HepG2 (cell line): ENCODE measurements around the gene SUMO1. TPM values are rescaled to one million over a fixed set of nuclear protein-coding genes. Genes with fewer than 3 reads are reported as not detected.
A peak's percentile ranks its signal among the peaks of the same experiment; 100 is the strongest.

ENCODE experiments used
- ATAC-seq: fragments of 200-7000 bp; cut with Tn5 transposase; 3 replicates; pipeline ENCODE4 v1.9.1; 2020; ENCODE audit warnings: mild to moderate bottlenecking, moderate library complexity
- Bru-seq: library from RNA; stranded (reverse); fragments of 400-500 nt; gene quantifications from one replicate; lab custom pipeline; 2021; lab: Mats Ljungman, UMichigan
- BruChase-seq, 2 experiments: library from RNA; stranded (reverse); fragments of 400-500 nt; gene quantifications; one replicate each; lab custom pipeline; 2021; lab: Mats Ljungman, UMichigan
- BruUV-seq: library from RNA; stranded (reverse); fragments of 400-500 nt; replicated peaks from 2 replicates; lab custom pipeline; 2021; lab: Mats Ljungman, UMichigan
- CTCF ChIA-PET: fragments of 300-600 bp; formaldehyde crosslinking; extraction: SDS; loops from one replicate; lab custom pipeline; 2021; ENCODE audit warnings: low total read pairs, inconsistent platforms, low intra/inter-chr PET ratio; lab: Yijun Ruan, JAX
- POLR2A ChIA-PET: fragments of 350-600 bp; sonication (Branson Sonifier 250); formaldehyde crosslinking; loops from one replicate; lab custom pipeline; 2020; ENCODE audit warnings: antibody characterized with exemption, inconsistent platforms; lab: Yijun Ruan, JAX
- DNase-seq: peaks from one replicate; pipeline ENCODE4 v3.0.0-alpha.2; 2015; ENCODE audit warnings: low spot score
- FAIRE-seq: peaks from 3 replicates; lab custom pipeline; 2011; peaks lifted over from hg19 to GRCh38; lab: Jason Lieb, UNC
- H2AFZ ChIP-seq: one replicate; pipeline ENCODE4 v1.6.1; 2011; ENCODE audit warnings: low read length, inconsistent platforms
- H3K27ac ChIP-seq: fragments of 300-600 bp; 3 replicates; pipeline ENCODE4 v1.8.0; 2011; ENCODE audit warnings: mixed run types, mild to moderate bottlenecking, mixed read lengths, low read length, inconsistent platforms; ENCODE audit not compliant: insufficient read depth; ENCODE audit errors: extremely low read length
- H3K27me3 ChIP-seq, 2 experiments: fragments of 200-600 bp in 1 of 2; 2 replicates in 1 of 2; 3 replicates in 1 of 2; pipeline versions ENCODE4 v1.6.0 to v1.8.0; 2011; ENCODE audit warnings: low read length in 2 of 2, mild to moderate bottlenecking in 2 of 2, moderate library complexity in 2 of 2, inconsistent platforms in 1 of 2; ENCODE audit not compliant: insufficient read depth in 2 of 2, control insufficient read depth in 1 of 2
- H3K36me3 ChIP-seq, 2 experiments: fragments of 200-600 bp in 1 of 2; replicated peaks in 1 of 2; 2 replicates in 1 of 2; 3 replicates in 1 of 2; pipeline versions ENCODE4 v1.5.1 to v1.8.0; 2011; ENCODE audit warnings: low read length in 2 of 2, inconsistent platforms in 1 of 2; ENCODE audit not compliant: insufficient read depth in 2 of 2, control insufficient read depth in 1 of 2
- H3K4me1 ChIP-seq: 2 replicates; pipeline ENCODE4 v1.5.1; 2012; ENCODE audit warnings: low read length, inconsistent platforms; ENCODE audit not compliant: insufficient read depth
- H3K4me2 ChIP-seq: 2 replicates; pipeline ENCODE4 v1.6.0; 2011; ENCODE audit warnings: low read depth, low read length, inconsistent platforms
- H3K4me3 ChIP-seq, 3 experiments: fragments of 200-600 bp in 1 of 3; sonication (generic), shearing (Covaris generic) in 1 of 3; replicated peaks in 1 of 3; 2 replicates each; pipeline ENCODE4 v1.5.1; 2011 to 2016; ENCODE audit warnings: low read length in 3 of 3, inconsistent platforms in 2 of 3, low read depth in 2 of 3, mild to moderate bottlenecking in 2 of 3, control low read depth in 1 of 3, mixed read lengths in 1 of 3; ENCODE audit not compliant: insufficient read depth in 1 of 3
- H3K79me2 ChIP-seq: one replicate; pipeline ENCODE4 v1.6.1; 2011; ENCODE audit warnings: low read length, inconsistent platforms; ENCODE audit not compliant: insufficient read depth
- H3K9ac ChIP-seq: 2 replicates; pipeline ENCODE4 v1.6.0; 2011; ENCODE audit warnings: mild to moderate bottlenecking, low read depth, low read length, inconsistent platforms; ENCODE audit not compliant: insufficient read depth
- H3K9me3 ChIP-seq: 2 replicates; pipeline ENCODE4 v1.5.1; 2012; ENCODE audit warnings: mild to moderate bottlenecking, low read length
- H4K20me1 ChIP-seq: 2 replicates; pipeline ENCODE4 v1.6.0; 2011; ENCODE audit warnings: inconsistent platforms, mild to moderate bottlenecking, low read length, moderate library complexity; ENCODE audit not compliant: insufficient read depth
- ATF7-NPFF ChIP-seq: sonication (generic); formaldehyde crosslinking; IDR thresholded peaks from 2 replicates; pipeline ENCODE4 v1.8.1; 2023; ENCODE audit warnings: mild to moderate bottlenecking, low read depth, missing genetic modification reagents, moderate library complexity
- EHMT2 ChIP-seq: fragments of 200-600 bp; sonication (generic); IDR thresholded peaks from 2 replicates; pipeline ENCODE4 v1.7.0; 2017; ENCODE audit warnings: antibody characterized with exemption, low read depth, low read length, borderline replicate concordance
- FOSL2 ChIP-seq: sonication (generic); formaldehyde crosslinking; IDR thresholded peaks from 2 replicates; pipeline ENCODE4 v1.4.0; 2020; ENCODE audit warnings: missing genetic modification reagents
- HNRNPL ChIP-seq: fragments of 200-400 bp; formaldehyde crosslinking; IDR thresholded peaks from 2 replicates; pipeline ENCODE4 v1.6.1; 2017; ENCODE audit warnings: mild to moderate bottlenecking, low read depth, low read length
- HOXA3 ChIP-seq: sonication (generic); formaldehyde crosslinking; IDR thresholded peaks from 2 replicates; pipeline ENCODE4 v1.5.0; 2020; ENCODE audit warnings: missing genetic modification reagents
- SP4 ChIP-seq: sonication (generic); formaldehyde crosslinking; IDR thresholded peaks from 2 replicates; pipeline ENCODE4 v1.8.1; 2023; ENCODE audit warnings: mild to moderate bottlenecking, missing genetic modification reagents
- ZNF12 ChIP-seq: sonication (generic); formaldehyde crosslinking; IDR thresholded peaks from 2 replicates; pipeline ENCODE4 v1.5.0; 2020; ENCODE audit warnings: missing genetic modification reagents
- ZNF333 ChIP-seq: sonication (generic); formaldehyde crosslinking; IDR thresholded peaks from 2 replicates; pipeline ENCODE4 v1.4.0; 2020; ENCODE audit warnings: mild to moderate bottlenecking, missing genetic modification reagents, borderline replicate concordance
- ZSCAN22 ChIP-seq: sonication (generic); formaldehyde crosslinking; IDR thresholded peaks from 2 replicates; pipeline ENCODE4 v1.4.0; 2020; ENCODE audit warnings: mild to moderate bottlenecking, missing genetic modification reagents
- WGBS: methylation state at CpG from one replicate; pipeline ENCODE4 v1.1.6; 2017; ENCODE audit warnings: low lambda C conversion rate; 5-methylcytosine and 5-hydroxymethylcytosine counted together
- in situ Hi-C: cut with HindIII; loops from 2 replicates; pipeline ENCODE4 v1.10.0; 2017; ENCODE audit warnings: low pct_unique_long_range_greater_than_20kb; ENCODE audit not compliant: extremely low pct_ligation_motif_present
- intact Hi-C: fragments of 100-400 bp; cut with micrococcal nuclease; formaldehyde crosslinking; loops from one replicate; pipeline ENCODE4 v1.10.0; 2022; ENCODE audit not compliant: unreplicated experiment
- long read RNA-seq, 2 experiments: library from RNA in 1 of 2; library from polyadenylated mRNA in 1 of 2; stranded (forward) in 1 of 2; unstranded in 1 of 2; transcript quantifications; one replicate each; pipeline ENCODE4 v2.0.0, GENCODE V29; 2019 to 2022
- polyA minus RNA-seq, 3 experiments: library from RNA; depleted of rRNA, polyadenylated mRNA; stranded (reverse); fragments of >200 nt; gene quantifications; 2 replicates each; pipeline ENCODE4 v1.2.3, GENCODE V29; 2011; ENCODE audit warnings: low replicate concordance in 1 of 3
- polyA plus RNA-seq, 8 experiments: library from polyadenylated mRNA; depleted of rRNA in 3 of 8; stranded (reverse) in 7 of 8; unstranded in 1 of 8; fragments of >200 nt; fragmentation: Illumina TruSeq in 4 of 8; extraction: Trizol in 4 of 8; gene quantifications; 2 replicates each; pipeline versions ENCODE4 v1.2.1 to v1.2.3, GENCODE V29; 2011 to 2016; ENCODE audit warnings: low read depth in 4 of 8, missing spikeins in 1 of 8, mixed read lengths in 1 of 8; ENCODE audit not compliant: insufficient read depth in 1 of 8
- total RNA-seq, 5 experiments: library from RNA; depleted of rRNA; stranded (reverse); fragments of >200 nt; fragmentation: Illumina TruSeq; extraction: Trizol; gene quantifications; 2 replicates each; pipeline ENCODE4 v1.2.3, GENCODE V29; 2016; ENCODE audit warnings: low read depth in 1 of 5
- TF ChIP-seq, protein P1 (sequence below): sonication (generic); formaldehyde crosslinking; IDR thresholded peaks from 2 replicates; pipeline ENCODE4 v1.8.0; 2022; ENCODE audit warnings: low read depth, missing genetic modification reagents
- TF ChIP-seq, protein P2 (sequence below): sonication (generic); formaldehyde crosslinking; IDR thresholded peaks from 2 replicates; pipeline ENCODE4 v1.5.1; 2020; ENCODE audit warnings: missing genetic modification reagents, mild to moderate bottlenecking, borderline replicate concordance

Gene SUMO1
- total RNA-seq (2016; rRNA removed; fragmentation: Illumina TruSeq; extraction: Trizol) (173 and 267 TPM in 2 replicates), polyA plus RNA-seq (2011; rRNA removed) (66.6 and 101 TPM in 2 replicates), polyA minus RNA-seq (2011; rRNA and poly(A)+ RNA removed; ENCODE audit: low replicate concordance) (20.6 and 23.3 TPM in 2 replicates), Bru-seq, nascent RNA (percentile 85 among the genes with signal in this experiment), BruChase-seq, experiment 1, labeled RNA remaining after a 6-hour chase (percentile 94 among the genes with signal in this experiment), BruChase-seq, experiment 2, labeled RNA remaining after a 2-hour chase (percentile 88 among the genes with signal in this experiment)
- total RNA-seq (2016; cell fraction: cytosol; rRNA removed; fragmentation: Illumina TruSeq; extraction: Trizol; ENCODE audit: low read depth) = 49.4 and 50.3 TPM in 2 replicates
- 180 and 275 TPM in 2 replicates for total RNA-seq (2016; cell fraction: insoluble cytoplasmic fraction; rRNA removed; fragmentation: Illumina TruSeq; extraction: Trizol)
- total RNA-seq (2016; cell fraction: membrane; rRNA removed; fragmentation: Illumina TruSeq; extraction: Trizol) = 126 and 129 TPM in 2 replicates
- 67.2 and 70.9 TPM in 2 replicates for total RNA-seq (2016; cell fraction: nucleus; rRNA removed; fragmentation: Illumina TruSeq; extraction: Trizol)
- 30.8 and 49.8 TPM in 2 replicates for polyA plus RNA-seq (2011; cell fraction: cytosol; rRNA removed)
- polyA plus RNA-seq (2011; cell fraction: nucleus; rRNA removed) = 9.5 and 13.2 TPM in 2 replicates
- polyA plus RNA-seq (2012) = 125 and 152 TPM in 2 replicates
- 46.4 and 59.6 TPM in 2 replicates for polyA plus RNA-seq (2016; cell fraction: cytosol; fragmentation: Illumina TruSeq; extraction: Trizol; ENCODE audit: low read depth)
- 350 and 397 TPM in 2 replicates for polyA plus RNA-seq (2016; cell fraction: insoluble cytoplasmic fraction; fragmentation: Illumina TruSeq; extraction: Trizol; ENCODE audit: low read depth)
- polyA plus RNA-seq (2016; cell fraction: membrane; fragmentation: Illumina TruSeq; extraction: Trizol; ENCODE audit: low read depth) = 114 and 128 TPM in 2 replicates
- polyA plus RNA-seq (2016; cell fraction: nucleus; fragmentation: Illumina TruSeq; extraction: Trizol; ENCODE audit: insufficient read depth, low read depth) = 128 and 143 TPM in 2 replicates
- 48.4 and 52.0 TPM in 2 replicates for polyA minus RNA-seq (2011; cell fraction: cytosol; rRNA and poly(A)+ RNA removed)
- 24.3 and 25.2 TPM in 2 replicates for polyA minus RNA-seq (2011; cell fraction: nucleus; rRNA and poly(A)+ RNA removed)
- long read RNA-seq, experiment 1, transcript SUMO1-203 (5 exons, 1,536 nt) = major isoform, 295 of 318 reads
- long read RNA-seq, experiment 1, partial matches to known transcripts = 3 of 318 reads
- long read RNA-seq, experiment 1, other reads (novel, unspliced or antisense) = 13 of 318 reads
- long read RNA-seq, experiment 2, transcript SUMO1-205 (5 exons, 534 nt) = minor isoform, 5 of 257 reads
- long read RNA-seq, experiment 2, transcript SUMO1-203 (5 exons, 1,536 nt) = major isoform, 141 of 257 reads
- long read RNA-seq, experiment 2, partial matches to known transcripts = 9 of 257 reads
- long read RNA-seq, experiment 2, other reads (novel, unspliced or antisense) = 97 of 257 reads

DNA sequence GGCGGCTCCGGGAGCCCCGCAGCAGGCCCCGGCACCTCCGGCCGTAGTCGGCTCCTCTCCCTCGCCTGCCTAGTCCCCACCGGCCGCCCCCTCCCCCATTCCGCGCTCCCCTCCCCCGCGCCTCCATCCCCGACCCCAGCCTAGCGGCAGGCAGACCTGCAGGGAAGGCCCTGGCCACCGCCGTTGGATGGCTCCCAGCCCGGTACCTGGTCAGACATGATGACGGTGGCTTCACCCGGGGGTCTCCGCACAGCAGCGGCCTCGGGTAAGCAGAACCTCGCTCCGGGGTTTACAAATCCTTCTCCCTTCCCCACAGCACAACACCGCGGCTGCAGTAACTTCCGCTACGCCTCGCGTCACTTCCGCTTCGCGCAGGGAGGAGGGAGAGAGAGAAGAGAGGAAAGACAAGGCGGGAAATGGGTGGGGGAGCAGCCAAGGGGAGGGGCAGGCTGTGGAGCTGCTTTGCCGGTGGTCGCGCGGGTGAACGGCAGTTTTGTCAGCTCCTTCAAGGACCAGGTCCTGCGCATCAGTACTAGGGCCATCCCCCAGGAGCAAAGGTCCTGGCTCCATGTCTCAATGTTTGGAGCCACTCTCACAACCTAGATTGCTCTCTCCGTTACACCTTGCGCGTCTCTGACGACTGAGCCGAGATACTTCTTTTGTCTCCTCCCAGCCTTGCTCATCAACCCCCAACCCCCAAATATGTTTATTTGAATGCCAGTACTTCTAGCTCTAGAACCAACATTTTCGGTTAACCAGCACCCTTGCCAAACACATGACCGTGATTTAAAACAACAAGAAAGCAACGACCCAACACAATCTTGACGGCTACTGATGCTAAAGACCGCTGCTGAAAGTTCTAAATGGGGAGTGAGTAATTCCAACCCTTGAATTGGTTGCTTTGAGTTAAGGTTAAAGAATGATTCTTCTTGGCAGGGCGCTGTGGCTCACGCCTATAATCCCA is at the start of gene SUMO1:
Gene SUMO1, minus strand, starts transcription at position 364 of the 964 bp plus-strand sequence. Its CDS starts 146 bp downstream, at position 218.
- DNase-seq = peak; percentile 94
- TSS peak; percentile 98 for BruUV-seq
- peak within 1 kb of the TSS; percentile 86 for H3K9ac ChIP-seq
- WGBS = 7% methylated on average over 40 of the region's 54 CpGs
- H3K4me2 ChIP-seq = peak within 1 kb of the TSS; percentile 93
- ATAC-seq = peak; percentile 95
- peaks cover 29% of the 10 kb centered on the region for H3K4me1 ChIP-seq
- intact Hi-C loops = loop anchor here (2.0 kb wide), 1 partner anchor 26 kb away; the partner anchor contains the start of gene NOP58
- H3K79me2 ChIP-seq = peaks cover 43% of the 10 kb centered on the region
- ChIA-PET CTCF (no interaction called here), POLR2A (interaction anchor here (0.7 to 1.5 kb wide), 6 partner anchors 9 to 506 kb away, joined by 3 to 12 read pairs (median 4); partner anchors contain the start of genes ALS2, FAM117B and NOP58)
- peak within 1 kb of the TSS; percentile 96 to 99 (median 99) for H3K4me3 ChIP-seq
- peak within 1 kb of the TSS; percentile 94 for H2AFZ ChIP-seq
- H4K20me1 ChIP-seq = peaks cover 34% of the 10 kb centered on the region
- no peak for FAIRE-seq
- H3K9me3 ChIP-seq = no peaks in the 10 kb centered on the region
- H3K27me3 ChIP-seq = peaks cover 0 to 3% of the 10 kb centered on the region in 2 experiments; a peak in 2 of 5 replicates
- in situ Hi-C loops = no loop called here
- peak within 1 kb of the TSS; percentile 74 for H3K27ac ChIP-seq
- H3K36me3 ChIP-seq = no peaks in the 10 kb centered on the region
- TF ChIP-seq ZNF12 (peak; percentile 46; the same call in 1 of the 2 replicates), EHMT2 (peak; percentile 82; the same call in 1 of the 2 replicates), ZSCAN22 (CRISPR knock-in tag) (no peak), SP4 (CRISPR knock-in tag) (peak; percentile 68), ATF7-NPFF (CRISPR knock-in tag) (no peak), ZNF333 (CRISPR knock-in tag) (peak; percentile 98), FOSL2 (CRISPR knock-in tag) (peak; percentile 45), HNRNPL (0 out of 2 replicates have a peak, but pooled peaks have one; percentile 18), HOXA3 (CRISPR knock-in tag) (peak; percentile 97)
- TF ChIP-seq, protein P1, sequence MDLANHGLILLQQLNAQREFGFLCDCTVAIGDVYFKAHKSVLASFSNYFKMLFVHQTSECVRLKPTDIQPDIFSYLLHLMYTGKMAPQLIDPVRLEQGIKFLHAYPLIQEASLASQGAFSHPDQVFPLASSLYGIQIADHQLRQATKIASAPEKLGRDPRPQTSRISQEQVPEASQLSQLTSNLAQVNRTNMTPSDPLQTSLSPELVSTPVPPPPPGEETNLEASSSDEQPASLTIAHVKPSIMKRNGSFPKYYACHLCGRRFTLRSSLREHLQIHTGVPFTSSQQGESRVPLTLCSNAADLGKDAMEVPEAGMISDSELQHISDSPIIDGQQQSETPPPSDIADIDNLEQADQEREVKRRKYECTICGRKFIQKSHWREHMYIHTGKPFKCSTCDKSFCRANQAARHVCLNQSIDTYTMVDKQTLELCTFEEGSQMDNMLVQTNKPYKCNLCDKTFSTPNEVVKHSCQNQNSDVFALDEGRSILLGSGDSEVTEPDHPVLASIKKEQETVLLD (CRISPR knock-in tag) = peak; percentile 68; the same call in 1 of the 2 replicates
- TF ChIP-seq, protein P2, sequence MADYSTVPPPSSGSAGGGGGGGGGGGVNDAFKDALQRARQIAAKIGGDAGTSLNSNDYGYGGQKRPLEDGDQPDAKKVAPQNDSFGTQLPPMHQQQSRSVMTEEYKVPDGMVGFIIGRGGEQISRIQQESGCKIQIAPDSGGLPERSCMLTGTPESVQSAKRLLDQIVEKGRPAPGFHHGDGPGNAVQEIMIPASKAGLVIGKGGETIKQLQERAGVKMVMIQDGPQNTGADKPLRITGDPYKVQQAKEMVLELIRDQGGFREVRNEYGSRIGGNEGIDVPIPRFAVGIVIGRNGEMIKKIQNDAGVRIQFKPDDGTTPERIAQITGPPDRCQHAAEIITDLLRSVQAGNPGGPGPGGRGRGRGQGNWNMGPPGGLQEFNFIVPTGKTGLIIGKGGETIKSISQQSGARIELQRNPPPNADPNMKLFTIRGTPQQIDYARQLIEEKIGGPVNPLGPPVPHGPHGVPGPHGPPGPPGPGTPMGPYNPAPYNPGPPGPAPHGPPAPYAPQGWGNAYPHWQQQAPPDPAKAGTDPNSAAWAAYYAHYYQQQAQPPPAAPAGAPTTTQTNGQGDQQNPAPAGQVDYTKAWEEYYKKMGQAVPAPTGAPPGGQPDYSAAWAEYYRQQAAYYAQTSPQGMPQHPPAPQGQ (CRISPR knock-in tag) = no peak
